Fibroblast of mammary gland (primary cell): ENCODE data around the gene ENPP3.

Experiments used
- DNase-seq: peaks from one replicate; pipeline ENCODE4 v3.0.0-alpha.2; 2010; ENCODE audit warnings: low read depth
- H3K4me3 ChIP-seq: 2 replicates; pipeline ENCODE4 v1.5.1; 2011; ENCODE audit warnings: low read depth, mild to moderate bottlenecking, low read length, moderate library complexity; ENCODE audit not compliant: control insufficient read depth
- TF ChIP-seq, protein P1 (sequence below): conservative IDR thresholded peaks from 2 replicates; pipeline ENCODE4 v1.5.1; 2011; ENCODE audit warnings: low read depth, low read length, inconsistent platforms; ENCODE audit not compliant: control insufficient read depth, insufficient read depth

The ENPP3 gene

DNA sequence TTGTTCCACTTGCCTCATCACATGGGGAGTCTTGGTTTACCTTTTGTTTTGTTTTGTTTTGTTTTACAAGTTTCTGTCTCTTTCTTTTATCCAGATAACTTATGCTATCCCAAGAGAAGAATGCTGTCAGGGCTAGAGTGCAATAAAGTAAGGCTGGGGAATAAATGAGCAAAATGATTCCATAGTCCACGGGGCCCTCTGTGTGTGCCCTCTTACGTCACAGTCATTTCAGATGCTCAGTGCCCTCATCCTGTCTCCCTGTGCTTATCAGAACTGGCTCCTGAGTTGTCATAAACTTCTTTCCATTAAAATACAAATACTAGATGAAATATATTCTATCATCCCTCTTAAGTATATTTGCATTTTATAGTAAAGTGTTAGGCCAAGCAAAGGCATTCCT, 139.9 kb downstream of the ENPP3 start:
- TF ChIP-seq, protein P1, sequence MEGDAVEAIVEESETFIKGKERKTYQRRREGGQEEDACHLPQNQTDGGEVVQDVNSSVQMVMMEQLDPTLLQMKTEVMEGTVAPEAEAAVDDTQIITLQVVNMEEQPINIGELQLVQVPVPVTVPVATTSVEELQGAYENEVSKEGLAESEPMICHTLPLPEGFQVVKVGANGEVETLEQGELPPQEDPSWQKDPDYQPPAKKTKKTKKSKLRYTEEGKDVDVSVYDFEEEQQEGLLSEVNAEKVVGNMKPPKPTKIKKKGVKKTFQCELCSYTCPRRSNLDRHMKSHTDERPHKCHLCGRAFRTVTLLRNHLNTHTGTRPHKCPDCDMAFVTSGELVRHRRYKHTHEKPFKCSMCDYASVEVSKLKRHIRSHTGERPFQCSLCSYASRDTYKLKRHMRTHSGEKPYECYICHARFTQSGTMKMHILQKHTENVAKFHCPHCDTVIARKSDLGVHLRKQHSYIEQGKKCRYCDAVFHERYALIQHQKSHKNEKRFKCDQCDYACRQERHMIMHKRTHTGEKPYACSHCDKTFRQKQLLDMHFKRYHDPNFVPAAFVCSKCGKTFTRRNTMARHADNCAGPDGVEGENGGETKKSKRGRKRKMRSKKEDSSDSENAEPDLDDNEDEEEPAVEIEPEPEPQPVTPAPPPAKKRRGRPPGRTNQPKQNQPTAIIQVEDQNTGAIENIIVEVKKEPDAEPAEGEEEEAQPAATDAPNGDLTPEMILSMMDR: no peak
- no peak for DNase-seq
- H3K4me3 ChIP-seq: no peak overlapping the region

DNA sequence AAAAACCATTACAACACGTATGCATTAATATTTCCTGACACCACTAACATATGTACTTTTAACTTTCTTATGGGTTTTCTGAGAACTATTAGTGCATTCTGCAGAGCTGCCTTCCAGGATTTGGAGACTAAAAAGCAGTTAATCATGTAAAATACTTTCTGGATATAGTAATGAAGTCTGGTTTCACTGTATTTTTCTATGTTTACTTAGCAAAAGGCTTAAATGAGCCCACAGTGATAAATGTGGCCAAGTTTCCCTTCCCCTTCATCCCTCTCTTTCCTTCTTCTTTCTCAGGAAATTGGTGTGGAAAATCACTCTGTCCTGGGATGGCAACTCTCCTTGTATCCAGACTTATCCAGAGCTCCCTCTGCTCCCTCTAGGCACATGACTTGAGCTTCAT, 141.1 kb downstream of the ENPP3 start:
- no peak overlapping the region for H3K4me3 ChIP-seq
- TF ChIP-seq, protein P1: no peak
- DNase-seq: no peak

DNA sequence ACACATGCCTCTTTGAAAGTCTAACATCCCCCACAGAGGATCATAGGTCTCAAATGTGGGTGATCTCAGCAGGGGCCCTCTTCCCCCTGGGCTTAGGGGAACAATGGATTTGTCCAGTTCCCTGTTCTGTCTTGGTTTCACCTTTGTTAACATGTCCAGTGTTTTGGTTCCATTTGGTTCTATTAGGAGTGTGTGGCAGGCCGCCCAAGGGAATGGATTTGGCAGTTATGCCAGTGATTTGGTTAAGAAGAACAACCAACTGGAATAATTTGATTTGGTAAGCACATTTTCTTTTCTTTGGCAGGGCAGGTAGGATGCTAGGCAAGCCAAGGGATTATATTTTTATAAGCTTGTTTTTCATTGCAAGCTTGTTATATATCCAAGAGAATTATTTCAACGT, 142.2 kb downstream of the ENPP3 start:
- DNase-seq: no peak
- TF ChIP-seq, protein P1: no peak
- no peak overlapping the region for H3K4me3 ChIP-seq

DNA sequence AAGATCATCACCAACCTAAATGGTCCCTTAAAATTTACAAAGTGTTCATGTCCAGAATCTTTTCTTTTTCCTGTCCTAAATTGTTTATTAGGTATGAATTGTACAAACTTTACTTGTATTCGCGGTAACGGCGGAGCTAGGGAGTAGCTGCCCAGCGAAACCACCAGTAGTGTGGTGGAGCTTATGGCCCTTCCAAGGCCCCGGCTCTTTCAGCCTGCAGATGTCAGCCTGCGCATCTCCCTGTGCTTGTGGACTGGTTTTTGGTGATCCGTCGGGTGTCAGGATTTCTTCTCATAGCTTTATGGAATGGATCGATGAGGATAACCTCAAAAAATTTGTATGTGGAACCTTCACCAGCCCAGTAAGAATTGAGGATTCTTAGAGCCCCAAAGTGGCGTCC, 143.5 kb downstream of the ENPP3 start:
- no peak overlapping the region for H3K4me3 ChIP-seq
- no peak for DNase-seq
- TF ChIP-seq, protein P1: no peak

DNA sequence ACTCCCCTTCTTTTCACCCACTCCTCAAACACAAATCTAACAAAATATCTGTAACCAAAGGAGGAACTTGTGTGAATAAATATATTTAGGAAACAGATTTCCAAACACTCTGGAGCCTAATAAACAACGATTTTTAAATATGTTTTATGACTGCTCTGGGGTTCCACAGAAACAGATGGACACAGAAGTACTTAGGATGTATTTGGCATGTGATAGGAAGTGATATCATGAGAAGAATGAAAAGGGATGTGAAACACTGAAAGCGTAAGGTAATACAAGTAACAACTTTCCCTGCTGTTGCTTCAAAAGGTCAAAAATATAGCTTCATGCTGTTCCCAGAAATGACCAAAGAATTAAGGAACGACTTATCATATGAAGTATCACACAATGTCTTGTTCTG, 144.6 kb downstream of the ENPP3 start:
- TF ChIP-seq, protein P1: no peak
- DNase-seq: no peak
- no peak overlapping the region for H3K4me3 ChIP-seq

DNA sequence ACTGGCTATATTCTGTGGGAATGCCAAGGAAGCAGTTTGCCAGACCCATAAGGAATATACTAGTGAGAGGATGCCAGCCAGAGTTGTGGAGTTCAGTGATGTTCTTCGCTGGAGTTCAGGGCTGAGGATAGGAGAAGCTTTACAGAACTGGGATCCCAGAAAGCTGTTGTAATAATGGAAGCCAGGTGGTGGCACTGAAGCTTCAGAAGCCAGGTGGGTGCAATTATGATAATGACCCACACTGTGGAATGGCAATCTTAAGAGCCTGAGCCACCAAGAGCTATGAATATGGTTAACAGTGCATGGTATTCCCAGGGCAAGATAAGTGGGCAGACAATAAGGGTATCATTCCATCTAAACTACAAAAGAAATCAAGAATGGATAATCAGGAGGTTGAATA, 145.7 kb downstream of the ENPP3 start:
- TF ChIP-seq, protein P1: no peak
- H3K4me3 ChIP-seq: no peak overlapping the region
- no peak for DNase-seq

DNA sequence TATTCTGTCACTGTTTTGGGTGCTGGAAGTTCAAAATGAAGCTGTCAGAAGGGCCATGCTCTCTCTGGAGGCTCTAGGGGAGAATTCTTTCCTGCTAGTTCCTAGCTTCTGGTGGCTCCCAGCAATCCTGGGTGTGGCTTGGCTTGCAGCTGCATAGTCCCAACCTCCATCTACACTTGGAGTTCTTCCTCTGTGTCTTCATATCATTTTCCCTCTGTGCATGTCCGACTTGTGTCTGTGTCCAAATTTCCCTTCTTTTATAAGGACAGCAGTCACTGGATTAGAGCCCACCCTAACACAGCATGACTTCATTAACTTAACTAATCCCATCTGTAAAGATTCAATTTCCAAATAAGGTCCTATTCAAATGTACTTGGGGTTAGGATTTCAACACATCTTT, 147.5 kb downstream of the ENPP3 start:
- TF ChIP-seq, protein P1: no peak
- peak; percentile 65 for DNase-seq

More for the DNA sequence above, 147.5 kb downstream of the ENPP3 start:
- H3K4me3 ChIP-seq: no peak overlapping the region
